GM19035 (cell line): ENCODE measurements around the gene COIL.

Experiments
- ATAC-seq: cut with Tn5 transposase; IDR thresholded peaks from one replicate; pipeline ENCODE4 v1.9.1; 2021; ENCODE audit not compliant: unreplicated experiment

Gene COIL

GRCh38 chr17:56936697-56937322 lies 24.0 kb downstream of the COIL start:
- ATAC-seq, result no peak

GRCh38 chr17:56935461-56935860 lies 25.4 kb downstream of the COIL start:
- no peak for ATAC-seq

GRCh38 chr17:56934280-56934679 lies 26.6 kb downstream of the COIL start:
- ATAC-seq, result no peak

- no peak for ATAC-seq
These were observed 27.0 kb downstream of the COIL start for GRCh38 chr17:56933868-56934267.

GRCh38 chr17:56933151-56933745 lies 27.6 kb downstream of the COIL start:
- ATAC-seq, result no peak

- ATAC-seq, result no peak
These were observed 30.0 kb downstream of the COIL start for GRCh38 chr17:56930739-56931337.

GRCh38 chr17:56929362-56929969 lies 31.4 kb downstream of the COIL start:
- no peak for ATAC-seq

GRCh38 chr17:56928586-56928985 lies 32.3 kb downstream of the COIL start:
- no peak for ATAC-seq

GRCh38 chr17:56926704-56927103 lies 34.1 kb downstream of the COIL start:
- ATAC-seq, result no peak

GRCh38 chr17:56926270-56926669 lies 34.6 kb downstream of the COIL start:
- no peak for ATAC-seq

GRCh38 chr17:56925088-56925487 lies 35.8 kb downstream of the COIL start:
- ATAC-seq, result no peak

- ATAC-seq, result no peak
These were observed 41.1 kb downstream of the COIL start for GRCh38 chr17:56919717-56920116.

- no peak for ATAC-seq
These were observed 41.9 kb downstream of the COIL start for GRCh38 chr17:56918916-56919315.

GRCh38 chr17:56917559-56918296 lies 43.1 kb downstream of the COIL start:
- ATAC-seq, result no peak

- no peak for ATAC-seq
These were observed 46.1 kb downstream of the COIL start for GRCh38 chr17:56914581-56915273.

- ATAC-seq, result peak; percentile 67
These were observed 46.8 kb downstream of the COIL start, which contains the start of gene TRIM25 for GRCh38 chr17:56913867-56914580. Gene TRIM25, minus strand, starts transcription at chr17:56914049. Its CDS starts 61 bp downstream, at chr17:56913988.

GRCh38 chr17:56913353-56913866 lies 47.4 kb downstream of the COIL start:
- peak; percentile 39 for ATAC-seq

GRCh38 chr17:56913000-56913311 lies 47.9 kb downstream of the COIL start:
- no peak for ATAC-seq

GRCh38 chr17:56912105-56912999 lies 48.5 kb downstream of the COIL start:
- ATAC-seq, result no peak
